ENCODE results near the gene USP20. TPM values are rescaled to one million over a fixed set of nuclear protein-coding genes. Genes with fewer than 3 reads are reported as not detected.
A peak's percentile ranks its signal among the peaks of the same experiment; 100 is the strongest.

The USP20 gene
- total RNA-seq, 6 donors from 2014 or later, result 17.3 to 75.4 (median 26.2) TPM

DNA sequence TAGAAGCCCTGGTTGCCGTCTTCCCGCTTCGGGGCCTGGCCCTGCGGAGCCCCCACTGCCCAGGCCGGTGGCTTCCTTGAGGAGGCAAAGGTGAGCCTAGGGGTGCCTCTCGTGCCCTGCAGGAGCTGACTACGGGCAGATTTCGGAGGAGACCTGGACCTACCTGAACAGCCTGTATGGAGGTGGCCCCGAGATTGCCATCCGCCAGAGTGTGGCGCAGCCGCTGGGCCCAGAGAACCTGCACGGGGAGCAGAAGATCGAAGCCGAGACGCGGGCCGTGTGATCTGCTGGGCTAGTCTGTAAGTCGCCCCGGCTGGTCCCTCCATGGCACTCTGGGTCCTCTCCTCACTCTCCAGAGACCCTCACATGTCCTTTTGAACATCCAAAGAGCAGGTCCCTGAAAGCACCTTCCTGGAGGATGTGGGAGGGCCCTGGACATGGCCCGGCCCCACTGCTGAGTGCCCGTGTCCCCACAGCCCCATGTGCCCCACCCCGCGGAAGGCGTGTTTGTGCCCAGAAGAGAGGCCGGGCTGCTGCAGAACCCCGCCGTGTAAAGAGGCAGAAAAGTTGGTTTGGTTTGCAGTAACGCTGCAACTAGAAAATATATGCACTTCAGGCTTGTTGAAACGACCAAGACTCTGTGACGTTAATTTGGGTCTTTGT lies 44.9 kb downstream of the USP20 start:
- DNase-seq, result no peak
- TF ChIP-seq POLR2AphosphoS5 (IDR thresholded peaks at IDR 0.05), result no peak
- Histone ChIP-seq H3K36me3 (peaks cover 5 to 31% (median 21%) of the 10 kb centered on the region in 4 donors), H3K9me3 (no peaks in the 10 kb centered on the region), H3K27ac (no peak overlapping the region), H3K4me1 (peaks cover 14 to 17% (median 16%) of the 10 kb centered on the region in 4 donors), H3K27me3 (no peaks in the 10 kb centered on the region), H3K4me3 (no peak overlapping the region)
- ATAC-seq (ENCODE audit: low FRiP score in 2 of 2), result no peak
- WGBS, 2 donors, result 92 to 95% methylated on average over 25 to 30 of the region's 31 CpGs

DNA sequence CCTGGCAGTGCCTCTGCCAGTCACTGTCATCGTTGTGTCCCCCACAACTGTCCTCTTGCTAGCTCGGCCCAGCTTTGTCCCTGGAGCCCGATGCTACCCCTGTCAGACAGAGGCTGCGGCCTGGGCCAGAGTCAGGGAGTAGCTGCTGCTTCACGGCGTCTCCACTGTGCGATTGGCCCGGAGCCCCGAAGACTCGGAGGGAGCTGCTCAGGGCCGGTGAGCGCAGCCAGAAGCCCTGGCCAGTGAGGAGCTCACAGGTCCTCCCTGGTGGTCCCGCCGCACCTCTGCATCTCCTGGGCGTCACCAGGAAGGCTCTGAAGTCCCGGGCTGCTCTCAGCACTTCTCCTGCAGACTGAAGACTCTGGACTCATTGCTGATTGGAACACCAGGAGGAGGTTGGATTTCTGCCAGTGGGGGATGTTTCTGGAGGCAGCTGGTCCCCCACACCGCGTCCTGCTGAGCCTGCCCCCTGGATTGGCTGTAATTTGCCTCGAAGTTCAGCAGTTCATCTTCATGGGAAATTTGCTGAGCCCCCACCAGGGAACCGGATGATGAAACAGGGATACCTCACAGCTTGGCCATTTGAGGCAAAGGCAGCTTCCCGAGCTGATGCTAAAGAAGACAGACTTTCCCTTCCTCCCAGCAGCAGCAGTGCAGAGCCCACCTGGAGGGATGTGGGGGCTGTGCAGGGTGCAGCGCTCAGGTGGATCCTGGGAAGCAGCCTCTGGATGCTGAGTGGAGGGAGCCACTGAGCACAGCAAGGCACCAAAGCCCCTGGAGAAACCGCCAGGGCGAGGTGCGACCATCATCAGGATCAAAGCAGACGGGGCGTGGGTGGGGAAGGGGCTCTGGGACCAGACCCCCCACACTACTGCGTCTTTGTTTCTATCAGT lies 45.6 kb downstream of the USP20 start:
- 84 to 86% methylated on average over 18 to 28 of the region's 28 CpGs for WGBS, 2 donors
- TF ChIP-seq POLR2A (IDR thresholded peaks at IDR 0.05) (no peak), POLR2AphosphoS5 (IDR thresholded peaks at IDR 0.05) (no peak), EP300 (IDR thresholded peaks at IDR 0.05) (no peak)
- TF ChIP-seq, protein P1, sequence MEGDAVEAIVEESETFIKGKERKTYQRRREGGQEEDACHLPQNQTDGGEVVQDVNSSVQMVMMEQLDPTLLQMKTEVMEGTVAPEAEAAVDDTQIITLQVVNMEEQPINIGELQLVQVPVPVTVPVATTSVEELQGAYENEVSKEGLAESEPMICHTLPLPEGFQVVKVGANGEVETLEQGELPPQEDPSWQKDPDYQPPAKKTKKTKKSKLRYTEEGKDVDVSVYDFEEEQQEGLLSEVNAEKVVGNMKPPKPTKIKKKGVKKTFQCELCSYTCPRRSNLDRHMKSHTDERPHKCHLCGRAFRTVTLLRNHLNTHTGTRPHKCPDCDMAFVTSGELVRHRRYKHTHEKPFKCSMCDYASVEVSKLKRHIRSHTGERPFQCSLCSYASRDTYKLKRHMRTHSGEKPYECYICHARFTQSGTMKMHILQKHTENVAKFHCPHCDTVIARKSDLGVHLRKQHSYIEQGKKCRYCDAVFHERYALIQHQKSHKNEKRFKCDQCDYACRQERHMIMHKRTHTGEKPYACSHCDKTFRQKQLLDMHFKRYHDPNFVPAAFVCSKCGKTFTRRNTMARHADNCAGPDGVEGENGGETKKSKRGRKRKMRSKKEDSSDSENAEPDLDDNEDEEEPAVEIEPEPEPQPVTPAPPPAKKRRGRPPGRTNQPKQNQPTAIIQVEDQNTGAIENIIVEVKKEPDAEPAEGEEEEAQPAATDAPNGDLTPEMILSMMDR (IDR thresholded peaks at IDR 0.05), result no peak
- H3K36me3 ChIP-seq, result peaks cover 4 to 23% (median 13%) of the 10 kb centered on the region in 4 donors
- no peaks in the 10 kb centered on the region for H3K27me3 ChIP-seq
- peaks cover 20 to 24% (median 22%) of the 10 kb centered on the region in 4 donors for H3K4me1 ChIP-seq
- ATAC-seq (ENCODE audit: low FRiP score in 2 of 2) (no peak), DNase-seq (no peak)
- no peaks in the 10 kb centered on the region for H3K9me3 ChIP-seq
- no peak overlapping the region for H3K27ac ChIP-seq
- no peak overlapping the region for H3K4me3 ChIP-seq

DNA sequence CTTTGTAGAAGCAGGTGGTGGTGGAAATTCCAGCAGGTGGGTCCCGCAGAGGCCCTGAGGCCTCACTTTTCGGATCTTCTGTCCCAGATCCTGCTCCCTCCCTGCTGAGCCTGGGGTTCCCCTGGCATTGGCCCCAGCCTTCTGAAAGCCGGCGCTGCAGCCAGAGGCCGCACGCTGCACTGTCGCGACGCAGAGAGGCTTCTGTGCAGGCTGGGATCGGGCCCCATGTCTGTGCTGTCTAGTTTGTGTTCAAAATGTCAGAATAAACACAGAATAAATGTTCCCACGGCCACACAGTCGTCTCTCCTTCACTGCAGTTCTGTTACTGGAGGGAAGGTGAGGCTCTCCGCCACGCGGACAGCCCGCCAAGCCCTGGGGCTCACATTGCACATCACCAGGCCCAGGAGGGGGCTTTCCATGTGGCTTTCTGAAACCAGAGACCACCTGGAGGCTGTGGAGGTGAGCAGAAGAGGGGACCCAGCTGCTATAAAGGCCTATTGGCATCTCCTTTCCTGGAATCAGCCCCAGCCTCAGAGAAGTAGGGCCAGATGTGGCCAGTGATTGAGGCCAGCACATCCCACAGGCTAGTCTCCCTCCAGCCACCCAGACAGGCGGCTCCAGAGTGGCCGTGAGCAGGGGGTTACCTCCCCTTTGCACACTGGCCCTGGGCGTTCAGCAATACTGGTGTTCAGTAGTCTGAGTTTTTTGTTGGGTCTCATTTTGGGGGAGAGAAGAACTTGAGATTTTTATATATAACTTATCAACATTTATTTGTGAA lies 46.5 kb downstream of the USP20 start:
- no peaks in the 10 kb centered on the region for H3K9me3 ChIP-seq
- 83 to 85% methylated on average over 15 to 17 of the region's 19 CpGs for WGBS, 2 donors
- H3K4me1 ChIP-seq, result peaks cover 27 to 33% (median 30%) of the 10 kb centered on the region in 4 donors
- no peak for TF ChIP-seq POLR2AphosphoS5 (IDR thresholded peaks at IDR 0.05)
- no peak for TF ChIP-seq EP300 (IDR thresholded peaks at IDR 0.05)
- TF ChIP-seq POLR2A (IDR thresholded peaks at IDR 0.05), result no peak
- TF ChIP-seq, protein P1 (IDR thresholded peaks at IDR 0.05), result no peak
- no peaks in the 10 kb centered on the region for H3K27me3 ChIP-seq
- no peak for DNase-seq
- H3K27ac ChIP-seq, result no peak overlapping the region
- H3K36me3 ChIP-seq, result peaks cover 0 to 18% (median 10%) of the 10 kb centered on the region in 4 donors
- no peak for ATAC-seq (ENCODE audit: low FRiP score in 2 of 2)
- H3K4me3 ChIP-seq, result no peak overlapping the region

DNA sequence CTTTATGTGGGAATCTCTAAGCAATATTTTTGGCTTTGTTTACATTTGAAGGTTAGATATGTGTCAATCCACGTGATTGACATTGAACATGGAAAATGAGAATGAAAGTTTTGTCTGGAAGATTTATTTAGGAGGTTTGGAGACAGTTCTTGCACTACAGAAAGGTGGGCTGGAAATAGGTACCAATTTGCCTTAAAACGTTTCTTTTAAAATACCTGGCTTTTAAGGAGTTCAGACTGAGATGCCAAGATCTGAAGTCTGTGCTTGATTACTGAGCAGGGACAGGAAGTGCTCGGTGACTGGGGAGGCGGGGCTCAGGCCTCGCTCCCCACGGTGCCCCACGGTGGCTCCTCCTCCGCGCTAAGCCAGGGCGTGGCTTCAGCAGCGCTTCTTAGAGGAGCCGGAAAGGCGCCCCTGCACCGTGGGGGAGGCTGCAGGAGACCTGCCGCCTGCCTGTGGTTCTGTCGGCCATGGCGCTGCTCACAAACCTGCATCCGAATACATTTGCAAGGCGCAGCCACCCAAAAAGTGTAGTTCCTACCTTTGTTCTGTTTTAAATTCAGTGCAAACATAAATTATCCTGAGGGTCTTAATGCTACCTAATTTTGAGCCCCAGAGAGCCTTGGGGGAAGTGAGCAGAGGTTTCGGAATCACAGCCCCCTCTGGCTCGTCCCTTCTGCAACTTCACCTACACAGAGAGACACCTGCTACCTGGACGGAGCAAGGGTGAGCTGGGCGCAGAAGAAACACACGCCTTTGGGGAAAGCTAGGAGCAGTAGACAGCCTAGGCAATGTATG lies 49.2 kb downstream of the USP20 start:
- TF ChIP-seq, protein P1 (IDR thresholded peaks at IDR 0.05), result no peak
- TF ChIP-seq EP300 (IDR thresholded peaks at IDR 0.05), result no peak
- peak in 1 of 4 donors; percentile 72 for TF ChIP-seq POLR2A (IDR thresholded peaks at IDR 0.05)
- TF ChIP-seq POLR2AphosphoS5 (IDR thresholded peaks at IDR 0.05), result peak; percentile 35 to 51
- DNase-seq (peak; percentile 96), ATAC-seq (ENCODE audit: low FRiP score in 2 of 2) (peak; percentile 84 to 91)
- WGBS, 2 donors, result 12 to 19% methylated on average over 14 to 17 of the region's 24 CpGs
- H3K9me3 ChIP-seq, result no peaks in the 10 kb centered on the region
- peak overlapping the region; percentile 11 to 53 (median 37) for H3K4me3 ChIP-seq
- peaks cover 34 to 56% (median 44%) of the 10 kb centered on the region in 4 donors for H3K4me1 ChIP-seq
- H3K27me3 ChIP-seq, result no peaks in the 10 kb centered on the region
- peaks cover 0 to 18% (median 5%) of the 10 kb centered on the region in 4 donors for H3K36me3 ChIP-seq
- peak overlapping the region; percentile 84 to 90 (median 86) for H3K27ac ChIP-seq

All from upper lobe of left lung (tissue), 6 donors.